ENCODE results near the gene BAHCC1.
A peak's percentile ranks its signal among the peaks of the same experiment; 100 is the strongest.

The BAHCC1 gene

GRCh38 chr17:81367171-81367570 lies 28.1 kb upstream of the BAHCC1 start:
- ChIA-PET POLR2A (no interaction called here), CTCF (no interaction called here)
- Histone ChIP-seq H3K27me3 (replicated peaks in 2 of 5; ENCODE audit: control insufficient read depth in 4 of 5, insufficient read depth in 5 of 5, low read length in 4 of 5) (peaks cover 0 to 16% (median 5%) of the 10 kb centered on the region in 5 experiments), H3K27ac (ENCODE audit: insufficient read depth in 1 of 2, low read depth in 1 of 2, low read length in 2 of 2, poor library complexity in 1 of 2, severe bottlenecking in 2 of 2) (no peak overlapping the region), H3K36me3 (ENCODE audit: control insufficient read depth in 4 of 4, insufficient read depth in 4 of 4, low read length in 3 of 4) (no peaks in the 10 kb centered on the region), H3K4me1 (ENCODE audit: control extremely low read depth in 1 of 4, control insufficient read depth in 4 of 4, insufficient read depth in 4 of 4, low read length in 3 of 4) (peaks cover 0 to 35% (median 26%) of the 10 kb centered on the region in 4 experiments), H3K4me3 (ENCODE audit: control insufficient read depth in 1 of 7, extremely low read depth in 1 of 7, insufficient read depth in 4 of 7, low read depth in 2 of 7, low read length in 6 of 7) (no peak overlapping the region), H3K9me3 (ENCODE audit: control extremely low read depth in 1 of 5, control insufficient read depth in 4 of 5, insufficient read depth in 2 of 5, low read depth in 1 of 5, low read length in 4 of 5) (no peaks in the 10 kb centered on the region)
- WGBS (ENCODE audit: insufficient coverage): 94% methylated on average over 9 of the region's 12 CpGs
- DNase-seq: no peak

GRCh38 chr17:81368161-81369022 lies 26.9 kb upstream of the BAHCC1 start:
- H3K9me3 ChIP-seq (ENCODE audit: control extremely low read depth in 1 of 5, control insufficient read depth in 4 of 5, insufficient read depth in 2 of 5, low read depth in 1 of 5, low read length in 4 of 5): no peaks in the 10 kb centered on the region
- DNase-seq: no peak
- POLR2A ChIA-PET: no interaction called here
- H3K4me3 ChIP-seq (ENCODE audit: control insufficient read depth in 1 of 7, extremely low read depth in 1 of 7, insufficient read depth in 4 of 7, low read depth in 2 of 7, low read length in 6 of 7): no peak overlapping the region
- H3K36me3 ChIP-seq (ENCODE audit: control insufficient read depth in 4 of 4, insufficient read depth in 4 of 4, low read length in 3 of 4): no peaks in the 10 kb centered on the region
- WGBS (ENCODE audit: insufficient coverage): 96% methylated on average over 31 of the region's 32 CpGs
- H3K27ac ChIP-seq (ENCODE audit: insufficient read depth in 1 of 2, low read depth in 1 of 2, low read length in 2 of 2, poor library complexity in 1 of 2, severe bottlenecking in 2 of 2): no peak overlapping the region
- H3K4me1 ChIP-seq (ENCODE audit: control extremely low read depth in 1 of 4, control insufficient read depth in 4 of 4, insufficient read depth in 4 of 4, low read length in 3 of 4): peaks cover 0 to 35% (median 26%) of the 10 kb centered on the region in 4 experiments
- CTCF ChIA-PET: interaction anchor here (1.2 to 1.7 kb wide), 2 partner anchors 116 to 131 kb away, joined by 3 read pairs; no protein-coding TSS in a partner anchor
- peaks cover 0 to 16% (median 5%) of the 10 kb centered on the region in 5 experiments for H3K27me3 ChIP-seq (replicated peaks in 2 of 5; ENCODE audit: control insufficient read depth in 4 of 5, insufficient read depth in 5 of 5, low read length in 4 of 5)

- DNase-seq: no peak
- ChIA-PET POLR2A (interaction anchor here (0.6 kb wide), 1 partner anchor 134 kb away, joined by 3 read pairs; no protein-coding TSS in a partner anchor), CTCF (interaction anchor here (0.7 to 1.4 kb wide), 3 partner anchors 9 to 112 kb away, joined by 3 to 4 read pairs (median 3); no protein-coding TSS in a partner anchor)
- H3K27ac ChIP-seq (ENCODE audit: insufficient read depth in 1 of 2, low read depth in 1 of 2, low read length in 2 of 2, poor library complexity in 1 of 2, severe bottlenecking in 2 of 2): no peak overlapping the region
- H3K36me3 ChIP-seq (ENCODE audit: control insufficient read depth in 4 of 4, insufficient read depth in 4 of 4, low read length in 3 of 4): no peaks in the 10 kb centered on the region
- H3K4me1 ChIP-seq (ENCODE audit: control extremely low read depth in 1 of 4, control insufficient read depth in 4 of 4, insufficient read depth in 4 of 4, low read length in 3 of 4): peaks cover 0 to 25% (median 17%) of the 10 kb centered on the region in 4 experiments
- H3K4me3 ChIP-seq (ENCODE audit: control insufficient read depth in 1 of 7, extremely low read depth in 1 of 7, insufficient read depth in 4 of 7, low read depth in 2 of 7, low read length in 6 of 7): no peak overlapping the region
- WGBS (ENCODE audit: insufficient coverage): 98% methylated on average over 4 of the region's 5 CpGs
- H3K9me3 ChIP-seq (ENCODE audit: control extremely low read depth in 1 of 5, control insufficient read depth in 4 of 5, insufficient read depth in 2 of 5, low read depth in 1 of 5, low read length in 4 of 5): peaks cover 0 to 2% (median 0%) of the 10 kb centered on the region in 5 experiments
- peaks cover 0 to 4% (median 0%) of the 10 kb centered on the region in 5 experiments for H3K27me3 ChIP-seq (replicated peaks in 2 of 5; ENCODE audit: control insufficient read depth in 4 of 5, insufficient read depth in 5 of 5, low read length in 4 of 5)
These were observed 25.0 kb upstream of the BAHCC1 start for GRCh38 chr17:81370294-81370693.

- no peak overlapping the region for H3K4me3 ChIP-seq (ENCODE audit: control insufficient read depth in 1 of 7, extremely low read depth in 1 of 7, insufficient read depth in 4 of 7, low read depth in 2 of 7, low read length in 6 of 7)
- WGBS (ENCODE audit: insufficient coverage): 93% methylated on average over 18 of the region's 22 CpGs
- H3K4me1 ChIP-seq (ENCODE audit: control extremely low read depth in 1 of 4, control insufficient read depth in 4 of 4, insufficient read depth in 4 of 4, low read length in 3 of 4): peaks cover 0 to 6% (median under 1%) of the 10 kb centered on the region in 4 experiments
- peak; percentile 38 to 64 (median 63) for DNase-seq
- ChIA-PET CTCF (interaction anchor here (0.6 to 4.9 kb wide), 7 partner anchors 11 to 114 kb away, joined by 3 to 25 read pairs (median 4); no protein-coding TSS in a partner anchor), POLR2A (no interaction called here)
- peaks cover 0 to 2% (median 0%) of the 10 kb centered on the region in 5 experiments for H3K9me3 ChIP-seq (ENCODE audit: control extremely low read depth in 1 of 5, control insufficient read depth in 4 of 5, insufficient read depth in 2 of 5, low read depth in 1 of 5, low read length in 4 of 5)
- no peak overlapping the region for H3K27ac ChIP-seq (ENCODE audit: insufficient read depth in 1 of 2, low read depth in 1 of 2, low read length in 2 of 2, poor library complexity in 1 of 2, severe bottlenecking in 2 of 2)
- H3K36me3 ChIP-seq (ENCODE audit: control insufficient read depth in 4 of 4, insufficient read depth in 4 of 4, low read length in 3 of 4): no peaks in the 10 kb centered on the region
- no peaks in the 10 kb centered on the region for H3K27me3 ChIP-seq (replicated peaks in 2 of 5; ENCODE audit: control insufficient read depth in 4 of 5, insufficient read depth in 5 of 5, low read length in 4 of 5)
These were observed 23.1 kb upstream of the BAHCC1 start for GRCh38 chr17:81371910-81372760.

- no peak overlapping the region for H3K27ac ChIP-seq (ENCODE audit: insufficient read depth in 1 of 2, low read depth in 1 of 2, low read length in 2 of 2, poor library complexity in 1 of 2, severe bottlenecking in 2 of 2)
- H3K36me3 ChIP-seq (ENCODE audit: control insufficient read depth in 4 of 4, insufficient read depth in 4 of 4, low read length in 3 of 4): no peaks in the 10 kb centered on the region
- H3K9me3 ChIP-seq (ENCODE audit: control extremely low read depth in 1 of 5, control insufficient read depth in 4 of 5, insufficient read depth in 2 of 5, low read depth in 1 of 5, low read length in 4 of 5): peaks cover 0 to 2% (median 0%) of the 10 kb centered on the region in 5 experiments
- DNase-seq: no peak
- H3K27me3 ChIP-seq (replicated peaks in 2 of 5; ENCODE audit: control insufficient read depth in 4 of 5, insufficient read depth in 5 of 5, low read length in 4 of 5): no peaks in the 10 kb centered on the region
- 82% methylated on average over 23 of the region's 24 CpGs for WGBS (ENCODE audit: insufficient coverage)
- ChIA-PET CTCF (interaction anchor here (1.0 to 4.9 kb wide), 6 partner anchors 11 to 164 kb away, joined by 3 to 25 read pairs (median 3); no protein-coding TSS in a partner anchor), POLR2A (no interaction called here)
- no peak overlapping the region for H3K4me3 ChIP-seq (ENCODE audit: control insufficient read depth in 1 of 7, extremely low read depth in 1 of 7, insufficient read depth in 4 of 7, low read depth in 2 of 7, low read length in 6 of 7)
- peaks cover 0 to 4% (median under 1%) of the 10 kb centered on the region in 4 experiments for H3K4me1 ChIP-seq (ENCODE audit: control extremely low read depth in 1 of 4, control insufficient read depth in 4 of 4, insufficient read depth in 4 of 4, low read length in 3 of 4)
These were observed 21.6 kb upstream of the BAHCC1 start for GRCh38 chr17:81373536-81374160.

- CTCF ChIA-PET: interaction anchor here (1.0 to 4.9 kb wide), 2 partner anchors 20 to 109 kb away, joined by 3 to 25 read pairs; no protein-coding TSS in a partner anchor
- WGBS (ENCODE audit: insufficient coverage): 97% methylated on average over 5 of the region's 5 CpGs
These were observed 20.4 kb upstream of the BAHCC1 start for GRCh38 chr17:81374890-81375289.

More at GRCh38 chr17:81374890-81375289, 20.4 kb upstream of the BAHCC1 start:
- Histone ChIP-seq H3K9me3 (ENCODE audit: control extremely low read depth in 1 of 5, control insufficient read depth in 4 of 5, insufficient read depth in 2 of 5, low read depth in 1 of 5, low read length in 4 of 5) (peaks cover 0 to 2% (median 0%) of the 10 kb centered on the region in 5 experiments), H3K27ac (ENCODE audit: insufficient read depth in 1 of 2, low read depth in 1 of 2, low read length in 2 of 2, poor library complexity in 1 of 2, severe bottlenecking in 2 of 2) (no peak overlapping the region), H3K4me3 (ENCODE audit: control insufficient read depth in 1 of 7, extremely low read depth in 1 of 7, insufficient read depth in 4 of 7, low read depth in 2 of 7, low read length in 6 of 7) (no peak overlapping the region), H3K4me1 (ENCODE audit: control extremely low read depth in 1 of 4, control insufficient read depth in 4 of 4, insufficient read depth in 4 of 4, low read length in 3 of 4) (peaks cover 0 to 4% (median under 1%) of the 10 kb centered on the region in 4 experiments), H3K36me3 (ENCODE audit: control insufficient read depth in 4 of 4, insufficient read depth in 4 of 4, low read length in 3 of 4) (no peaks in the 10 kb centered on the region), H3K27me3 (replicated peaks in 2 of 5; ENCODE audit: control insufficient read depth in 4 of 5, insufficient read depth in 5 of 5, low read length in 4 of 5) (no peaks in the 10 kb centered on the region)
- POLR2A ChIA-PET: no interaction called here
- no peak for DNase-seq

Measured in common myeloid progenitor, CD34-positive (primary cell).